ENCODE data around the gene TTC13. TPM values are rescaled to one million over a fixed set of nuclear protein-coding genes. Genes with fewer than 3 reads are reported as not detected.

TTC13 gene
- polyA plus RNA-seq, 1 experiment: 10.6 TPM

DNA sequence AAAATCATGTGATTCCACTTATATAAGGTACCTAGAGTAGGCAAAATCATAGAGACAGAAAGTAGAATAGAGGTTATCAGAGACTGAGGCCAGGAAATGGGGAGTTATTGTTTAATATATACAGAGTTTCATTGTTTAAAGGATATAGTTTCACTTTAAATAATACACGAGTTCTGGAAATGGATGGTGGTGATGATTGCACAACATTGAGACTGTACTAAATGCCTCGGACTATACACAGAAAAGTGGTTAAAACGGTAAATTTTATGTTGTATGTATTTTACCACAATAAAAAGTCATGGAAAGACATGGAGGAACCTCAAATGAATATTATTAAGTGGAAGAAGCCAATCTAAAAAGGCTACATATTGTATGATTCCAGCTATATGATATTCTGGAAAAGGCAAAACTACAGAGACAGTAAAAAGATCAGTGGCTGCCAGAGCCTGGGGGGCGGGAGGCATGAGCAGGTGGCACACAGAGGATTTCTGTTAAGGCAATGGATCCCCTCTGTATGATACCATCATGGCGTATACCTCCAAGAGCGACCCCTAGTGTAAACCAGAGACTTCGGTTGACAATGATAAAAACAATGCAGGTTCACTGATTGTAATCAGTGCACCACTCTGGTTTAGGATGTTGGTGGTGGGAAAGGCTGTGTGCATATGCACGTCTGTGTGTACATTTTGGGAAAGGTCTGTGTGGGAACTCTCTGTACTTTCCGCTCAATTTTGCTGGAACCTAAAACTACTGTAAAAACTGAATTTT lies 117.9 kb downstream of the TTC13 start:
- POLR2A ChIA-PET: no interaction called here
- no peak overlapping the region for H3K27ac ChIP-seq (ENCODE audit: low read depth, low read length)
- CTCF ChIA-PET: no interaction called here

DNA sequence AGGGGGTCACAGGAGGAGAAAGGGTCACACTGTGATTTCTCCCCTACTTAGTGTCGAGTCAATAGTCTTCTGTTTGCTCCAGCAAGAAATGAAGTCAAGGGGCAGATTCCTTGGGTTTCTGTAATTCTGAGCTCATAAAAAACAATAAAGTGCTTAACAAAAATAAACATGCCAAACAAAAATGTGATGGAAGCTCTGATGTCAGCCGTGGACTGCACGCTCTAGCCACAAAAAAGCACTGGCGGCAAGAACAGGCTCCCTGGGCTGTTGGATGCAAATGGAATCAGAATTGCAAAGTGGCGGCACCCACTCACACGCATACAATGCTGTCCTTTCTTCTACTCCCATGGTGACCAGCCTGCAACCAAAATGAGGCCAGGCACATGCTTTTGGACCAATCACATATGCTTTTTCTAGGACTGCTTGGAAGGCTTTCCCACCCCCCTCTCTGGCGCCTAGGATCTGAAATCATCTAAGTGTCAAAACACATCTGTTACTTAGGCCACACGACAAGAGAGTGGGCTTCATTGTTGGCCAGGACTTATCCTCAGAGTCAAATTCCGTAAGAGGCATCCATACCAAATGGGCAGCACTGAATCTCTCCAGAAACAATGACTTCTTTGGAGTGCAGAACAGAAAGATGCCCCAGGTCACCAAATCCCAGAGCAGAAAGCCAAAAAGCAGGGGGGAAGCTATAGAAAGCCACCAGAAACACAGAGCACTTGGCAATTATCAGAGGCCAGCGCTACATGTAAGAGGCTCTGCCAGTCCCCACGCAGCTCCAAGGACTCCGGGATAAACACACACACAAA lies 119.5 kb downstream of the TTC13 start:
- CTCF ChIA-PET: interaction anchor here (0.8 to 1.1 kb wide), 2 partner anchors 62 to 120 kb away, joined by 3 read pairs; partner anchors contain the start of gene ARV1
- TF ChIP-seq, protein P1, sequence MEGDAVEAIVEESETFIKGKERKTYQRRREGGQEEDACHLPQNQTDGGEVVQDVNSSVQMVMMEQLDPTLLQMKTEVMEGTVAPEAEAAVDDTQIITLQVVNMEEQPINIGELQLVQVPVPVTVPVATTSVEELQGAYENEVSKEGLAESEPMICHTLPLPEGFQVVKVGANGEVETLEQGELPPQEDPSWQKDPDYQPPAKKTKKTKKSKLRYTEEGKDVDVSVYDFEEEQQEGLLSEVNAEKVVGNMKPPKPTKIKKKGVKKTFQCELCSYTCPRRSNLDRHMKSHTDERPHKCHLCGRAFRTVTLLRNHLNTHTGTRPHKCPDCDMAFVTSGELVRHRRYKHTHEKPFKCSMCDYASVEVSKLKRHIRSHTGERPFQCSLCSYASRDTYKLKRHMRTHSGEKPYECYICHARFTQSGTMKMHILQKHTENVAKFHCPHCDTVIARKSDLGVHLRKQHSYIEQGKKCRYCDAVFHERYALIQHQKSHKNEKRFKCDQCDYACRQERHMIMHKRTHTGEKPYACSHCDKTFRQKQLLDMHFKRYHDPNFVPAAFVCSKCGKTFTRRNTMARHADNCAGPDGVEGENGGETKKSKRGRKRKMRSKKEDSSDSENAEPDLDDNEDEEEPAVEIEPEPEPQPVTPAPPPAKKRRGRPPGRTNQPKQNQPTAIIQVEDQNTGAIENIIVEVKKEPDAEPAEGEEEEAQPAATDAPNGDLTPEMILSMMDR (IDR thresholded peaks at IDR 0.05; ENCODE audit: low read depth, low read length): no peak
- POLR2A ChIA-PET: interaction anchor here (0.7 to 2.9 kb wide), 3 partner anchors 9 to 20 kb away, joined by 3 to 31 read pairs (median 4); partner anchors contain the start of gene C1orf198
- peak overlapping the region; percentile 13 for H3K27ac ChIP-seq (ENCODE audit: low read depth, low read length)
- peak; percentile 42 for DNase-seq (ENCODE audit: low read depth, low spot score)
- H3K4me3 ChIP-seq (ENCODE audit: low read depth, low read length): no peak overlapping the region
- H3K9me3 ChIP-seq (ENCODE audit: control insufficient read depth, insufficient read depth, low read length): no peaks in the 10 kb centered on the region
- H3K27me3 ChIP-seq (ENCODE audit: control insufficient read depth, insufficient read depth, low read length): peaks cover 2% of the 10 kb centered on the region

More for the DNA sequence above, 117.9 kb downstream of the TTC13 start:
- DNase-seq (ENCODE audit: low read depth, low spot score): no peak
- peaks cover 2% of the 10 kb centered on the region for H3K27me3 ChIP-seq (ENCODE audit: control insufficient read depth, insufficient read depth, low read length)
- no peak overlapping the region for H3K4me3 ChIP-seq (ENCODE audit: low read depth, low read length)
- no peaks in the 10 kb centered on the region for H3K9me3 ChIP-seq (ENCODE audit: control insufficient read depth, insufficient read depth, low read length)
- TF ChIP-seq, protein P1 (IDR thresholded peaks at IDR 0.05; ENCODE audit: low read depth, low read length): no peak

DNA sequence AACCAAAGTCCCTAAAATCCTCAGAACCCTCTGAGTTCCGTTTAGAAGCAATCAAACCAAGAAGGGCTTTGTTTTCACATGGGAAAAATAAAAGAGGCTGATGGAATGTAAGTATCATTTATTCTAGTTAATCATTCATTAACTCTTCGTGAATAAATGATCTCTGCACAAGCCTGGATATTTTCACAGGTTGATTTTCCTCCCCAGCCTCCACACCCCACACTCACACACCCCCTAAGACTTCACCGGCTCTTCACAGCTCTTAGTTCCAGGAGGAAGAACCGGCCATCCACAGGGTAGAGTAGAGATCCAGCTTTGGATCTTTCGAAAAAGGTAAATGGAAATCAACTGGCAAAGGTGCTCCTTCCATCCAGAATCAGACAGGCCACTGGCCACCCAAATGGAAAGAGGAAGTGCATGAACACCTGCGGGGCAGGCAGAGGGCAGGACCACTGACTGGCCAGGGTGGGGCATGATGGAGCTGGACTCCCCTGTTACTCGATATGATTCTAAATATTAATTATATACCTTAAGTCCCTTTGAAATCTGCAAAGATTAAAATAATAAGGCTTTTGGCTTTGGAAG lies 120.3 kb downstream of the TTC13 start:
- DNase-seq (ENCODE audit: low read depth, low spot score): no peak
- H3K9me3 ChIP-seq (ENCODE audit: control insufficient read depth, insufficient read depth, low read length): peaks cover under 1% of the 10 kb centered on the region; the same call in 1 of the 2 replicates
- peak overlapping the region; percentile 13 for H3K27ac ChIP-seq (ENCODE audit: low read depth, low read length)
- H3K4me3 ChIP-seq (ENCODE audit: low read depth, low read length): no peak overlapping the region
- POLR2A ChIA-PET: interaction anchor here (0.7 to 2.9 kb wide), 3 partner anchors 10 to 20 kb away, joined by 3 to 31 read pairs (median 4); partner anchors contain the start of gene C1orf198
- H3K27me3 ChIP-seq (ENCODE audit: control insufficient read depth, insufficient read depth, low read length): peaks cover 2% of the 10 kb centered on the region
- CTCF ChIA-PET: interaction anchor here (0.8 to 1.1 kb wide), 2 partner anchors 61 to 121 kb away, joined by 3 read pairs; partner anchors contain the start of gene ARV1
- TF ChIP-seq, protein P1 (IDR thresholded peaks at IDR 0.05; ENCODE audit: low read depth, low read length): no peak

DNA sequence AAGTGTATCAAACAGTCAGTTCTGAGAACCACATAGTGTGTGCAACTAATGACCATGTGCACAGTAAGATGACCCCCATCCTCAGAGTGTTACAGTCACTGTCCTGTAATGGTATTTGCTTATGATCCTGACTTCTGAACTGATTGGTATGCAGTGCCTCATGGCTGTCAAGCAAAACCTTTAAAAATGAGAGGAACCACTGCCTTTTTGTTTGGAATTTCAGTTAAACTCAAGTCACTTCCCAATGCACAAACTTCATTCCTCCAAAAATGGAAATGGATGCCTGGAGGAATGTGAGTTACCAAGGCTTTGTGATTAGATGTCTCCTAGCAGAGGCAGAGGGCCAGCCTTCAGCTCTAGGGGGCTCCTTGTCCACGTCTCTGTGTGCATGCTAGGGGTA lies 120.8 kb downstream of the TTC13 start:
- no peak for DNase-seq (ENCODE audit: low read depth, low spot score)
- H3K27me3 ChIP-seq (ENCODE audit: control insufficient read depth, insufficient read depth, low read length): peaks cover 2% of the 10 kb centered on the region
- H3K27ac ChIP-seq (ENCODE audit: low read depth, low read length): no peak overlapping the region
- peaks cover 6% of the 10 kb centered on the region for H3K9me3 ChIP-seq (ENCODE audit: control insufficient read depth, insufficient read depth, low read length)
- POLR2A ChIA-PET: interaction anchor here (2.9 kb wide), 1 partner anchor 11 kb away, joined by 31 read pairs; the partner anchor contains the start of gene C1orf198
- H3K4me3 ChIP-seq (ENCODE audit: low read depth, low read length): no peak overlapping the region
- CTCF ChIA-PET: no interaction called here
- TF ChIP-seq, protein P1 (IDR thresholded peaks at IDR 0.05; ENCODE audit: low read depth, low read length): no peak

All from AG04450 (cell line).